ENCODE data around the gene KCNH4.

Gene KCNH4

DNA sequence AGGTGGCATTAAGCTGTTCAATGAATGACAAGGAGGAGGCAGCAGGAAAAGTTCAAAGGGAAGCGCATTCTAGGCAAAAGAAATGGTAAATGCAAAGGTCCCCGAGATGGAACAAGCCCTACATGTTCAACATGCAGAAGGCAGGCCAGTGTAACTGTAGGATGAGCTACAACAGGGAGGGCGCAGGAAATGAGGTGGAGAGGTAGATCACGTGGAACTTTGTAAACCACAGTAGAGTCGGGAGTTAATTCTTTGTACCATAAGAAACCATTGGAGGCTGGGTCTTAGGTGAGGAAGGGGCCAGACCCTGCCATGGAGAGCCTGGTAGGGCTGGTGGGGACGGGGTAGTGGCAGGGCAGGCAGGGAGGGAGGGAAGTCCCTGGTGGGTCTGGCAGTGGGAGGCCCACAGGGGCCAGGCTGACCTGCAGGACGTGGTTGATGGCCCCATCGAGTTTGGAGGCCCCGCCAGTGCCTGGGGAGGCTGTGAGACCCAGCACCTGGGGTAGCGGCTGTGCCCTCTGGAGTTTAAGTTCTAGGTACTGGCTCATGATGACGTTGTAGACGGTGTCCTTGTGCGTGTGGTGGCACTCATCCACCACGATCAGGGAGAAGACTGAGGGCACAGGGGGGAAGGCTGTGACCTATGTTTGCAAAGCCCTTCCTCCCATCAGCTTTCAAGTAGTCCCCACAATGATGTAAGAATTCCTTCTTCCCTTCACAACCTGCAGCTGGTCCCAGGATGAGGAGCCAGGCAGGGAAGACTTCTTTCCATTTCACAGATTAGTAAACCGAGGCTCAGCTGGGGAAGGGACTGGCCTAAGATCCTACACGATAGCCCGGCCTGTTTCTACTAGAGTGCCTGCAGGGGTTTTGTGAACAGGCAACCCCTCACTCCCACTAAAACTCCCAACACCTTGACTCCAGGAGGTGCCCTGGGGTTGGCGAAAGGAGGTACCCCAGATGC lies 70.4 kb downstream of the KCNH4 start:
- no peaks in the 10 kb centered on the region for H3K9me3 ChIP-seq (ENCODE audit: insufficient read depth, low read length, severe bottlenecking)
- no peak for ATAC-seq (ENCODE audit: insufficient read depth, low read depth)
- H4K20me1 ChIP-seq (ENCODE audit: insufficient read depth, low read length), result no peaks in the 10 kb centered on the region
- peaks cover 47% of the 10 kb centered on the region for H3K4me1 ChIP-seq (ENCODE audit: insufficient read depth, low read length)
- no peak overlapping the region for H3K4me3 ChIP-seq (ENCODE audit: low read depth in 1 of 2, low read length in 2 of 2)
- TF ChIP-seq EZH2 (IDR thresholded peaks at IDR 0.05; ENCODE audit: borderline replicate concordance, low read depth, low read length, severe bottlenecking), result no peak
- TF ChIP-seq, protein P1, sequence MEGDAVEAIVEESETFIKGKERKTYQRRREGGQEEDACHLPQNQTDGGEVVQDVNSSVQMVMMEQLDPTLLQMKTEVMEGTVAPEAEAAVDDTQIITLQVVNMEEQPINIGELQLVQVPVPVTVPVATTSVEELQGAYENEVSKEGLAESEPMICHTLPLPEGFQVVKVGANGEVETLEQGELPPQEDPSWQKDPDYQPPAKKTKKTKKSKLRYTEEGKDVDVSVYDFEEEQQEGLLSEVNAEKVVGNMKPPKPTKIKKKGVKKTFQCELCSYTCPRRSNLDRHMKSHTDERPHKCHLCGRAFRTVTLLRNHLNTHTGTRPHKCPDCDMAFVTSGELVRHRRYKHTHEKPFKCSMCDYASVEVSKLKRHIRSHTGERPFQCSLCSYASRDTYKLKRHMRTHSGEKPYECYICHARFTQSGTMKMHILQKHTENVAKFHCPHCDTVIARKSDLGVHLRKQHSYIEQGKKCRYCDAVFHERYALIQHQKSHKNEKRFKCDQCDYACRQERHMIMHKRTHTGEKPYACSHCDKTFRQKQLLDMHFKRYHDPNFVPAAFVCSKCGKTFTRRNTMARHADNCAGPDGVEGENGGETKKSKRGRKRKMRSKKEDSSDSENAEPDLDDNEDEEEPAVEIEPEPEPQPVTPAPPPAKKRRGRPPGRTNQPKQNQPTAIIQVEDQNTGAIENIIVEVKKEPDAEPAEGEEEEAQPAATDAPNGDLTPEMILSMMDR (IDR thresholded peaks at IDR 0.05; ENCODE audit: borderline replicate concordance, extremely low read depth, low read length, poor library complexity, severe bottlenecking), result no peak
- no peaks in the 10 kb centered on the region for H3K27me3 ChIP-seq (ENCODE audit: insufficient read depth, low read length, poor library complexity)
- 0 out of 2 replicates have a peak overlapping the region, but pooled peaks have one; percentile 89 for H3K4me2 ChIP-seq (ENCODE audit: insufficient read depth, low read length)
- no peak overlapping the region for H2AFZ ChIP-seq (ENCODE audit: low read depth, low read length)
- H3K9ac ChIP-seq (ENCODE audit: low read depth, low read length), result no peak overlapping the region
- DNase-seq, result no peak
- no peak overlapping the region; the same call in 1 of the 2 replicates for H3K27ac ChIP-seq (ENCODE audit: low read length)
- peaks cover 6% of the 10 kb centered on the region; the same call in 1 of the 2 replicates for H3K79me2 ChIP-seq (ENCODE audit: insufficient read depth, low read length)
- peaks cover 22% of the 10 kb centered on the region for H3K36me3 ChIP-seq (ENCODE audit: insufficient read depth, low read length)

DNA sequence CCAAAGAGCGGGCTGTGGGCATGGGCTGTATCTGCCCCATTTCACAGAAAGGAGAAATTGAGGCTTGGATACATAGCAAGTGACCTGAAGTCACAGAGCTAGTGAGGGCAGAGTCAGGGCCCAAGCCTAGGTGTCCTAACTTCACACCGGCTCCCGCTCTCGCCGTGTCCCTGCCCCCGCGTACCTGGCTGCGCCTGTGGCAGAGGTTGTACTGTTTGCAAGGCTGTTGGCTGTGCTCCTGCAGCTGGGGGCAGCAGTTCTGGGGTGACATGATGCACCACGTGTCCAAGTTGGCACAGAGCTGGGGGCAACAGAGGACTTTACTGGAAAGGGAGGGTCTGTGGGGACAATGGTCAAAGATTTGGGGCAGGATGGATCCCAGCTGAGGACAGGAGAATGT lies 71.9 kb downstream of the KCNH4 start:
- Histone ChIP-seq H2AFZ (ENCODE audit: low read depth, low read length) (no peak overlapping the region), H3K9me3 (ENCODE audit: insufficient read depth, low read length, severe bottlenecking) (no peaks in the 10 kb centered on the region), H3K4me1 (ENCODE audit: insufficient read depth, low read length) (peaks cover 40% of the 10 kb centered on the region), H3K27me3 (ENCODE audit: insufficient read depth, low read length, poor library complexity) (no peaks in the 10 kb centered on the region), H3K36me3 (ENCODE audit: insufficient read depth, low read length) (peaks cover 9% of the 10 kb centered on the region; the same call in 1 of the 2 replicates), H3K79me2 (ENCODE audit: insufficient read depth, low read length) (peaks cover 6% of the 10 kb centered on the region; the same call in 1 of the 2 replicates), H3K4me3 (ENCODE audit: low read depth in 1 of 2, low read length in 2 of 2) (no peak overlapping the region), H4K20me1 (ENCODE audit: insufficient read depth, low read length) (no peaks in the 10 kb centered on the region), H3K9ac (ENCODE audit: low read depth, low read length) (no peak overlapping the region), H3K27ac (ENCODE audit: low read length) (no peak overlapping the region), H3K4me2 (ENCODE audit: insufficient read depth, low read length) (no peak overlapping the region)
- DNase-seq, result no peak
- TF ChIP-seq, protein P1 (IDR thresholded peaks at IDR 0.05; ENCODE audit: borderline replicate concordance, extremely low read depth, low read length, poor library complexity, severe bottlenecking), result no peak
- no peak for TF ChIP-seq EZH2 (IDR thresholded peaks at IDR 0.05; ENCODE audit: borderline replicate concordance, low read depth, low read length, severe bottlenecking)
- ATAC-seq (ENCODE audit: insufficient read depth, low read depth), result no peak

- Histone ChIP-seq H3K4me1 (ENCODE audit: insufficient read depth, low read length) (peaks cover 28% of the 10 kb centered on the region), H3K9me3 (ENCODE audit: insufficient read depth, low read length, severe bottlenecking) (no peaks in the 10 kb centered on the region), H4K20me1 (ENCODE audit: insufficient read depth, low read length) (no peaks in the 10 kb centered on the region), H2AFZ (ENCODE audit: low read depth, low read length) (no peak overlapping the region; the same call in 1 of the 2 replicates), H3K27ac (ENCODE audit: low read length) (no peak overlapping the region), H3K4me3 (ENCODE audit: low read depth in 1 of 2, low read length in 2 of 2) (no peak overlapping the region), H3K79me2 (ENCODE audit: insufficient read depth, low read length) (peaks cover 6% of the 10 kb centered on the region; the same call in 1 of the 2 replicates), H3K36me3 (ENCODE audit: insufficient read depth, low read length) (no peaks in the 10 kb centered on the region), H3K4me2 (ENCODE audit: insufficient read depth, low read length) (peak overlapping the region; percentile 58), H3K9ac (ENCODE audit: low read depth, low read length) (no peak overlapping the region), H3K27me3 (ENCODE audit: insufficient read depth, low read length, poor library complexity) (no peaks in the 10 kb centered on the region)
- peak; percentile 70 for ATAC-seq (ENCODE audit: insufficient read depth, low read depth)
- TF ChIP-seq EZH2 (IDR thresholded peaks at IDR 0.05; ENCODE audit: borderline replicate concordance, low read depth, low read length, severe bottlenecking), result no peak
- TF ChIP-seq, protein P1 (IDR thresholded peaks at IDR 0.05; ENCODE audit: borderline replicate concordance, extremely low read depth, low read length, poor library complexity, severe bottlenecking), result no peak
- peak; percentile 89 for DNase-seq
Observed at GRCh38 chr17:42107597-42108576, 73.1 kb downstream of the KCNH4 start.

Measured in DND-41 (cell line).